K562 (cell line): ENCODE measurements around the gene CDC26. TPM values are rescaled to one million over a fixed set of nuclear protein-coding genes. Genes with fewer than 3 reads are reported as not detected.

Experiments
- ATAC-seq: fragments of 200-7000 bp; cut with Tn5 transposase; 3 replicates; pipeline ENCODE4 v1.9.1; 2020; ENCODE audit warnings: moderate library complexity
- BruUV-seq: library from RNA; stranded (reverse); fragments of 400-500 nt; replicated peaks from 2 replicates; lab custom pipeline; 2021; lab: Mats Ljungman, UMichigan
- CTCF ChIA-PET: fragments of 300-600 bp; formaldehyde crosslinking; extraction: SDS; loops from one replicate; lab custom pipeline; 2021; ENCODE audit warnings: low intra/inter-chr PET ratio; lab: Yijun Ruan, JAX
- POLR2A ChIA-PET: fragments of 300-600, 350-650 bp; sonication (Branson Sonifier 250); formaldehyde crosslinking; extraction: SDS; loops from one replicate; lab custom pipeline; 2021; ENCODE audit warnings: antibody characterized with exemption, inconsistent platforms; lab: Yijun Ruan, JAX
- DNase-seq, 4 experiments: peaks; one replicate each; pipeline versions ENCODE4 v3.0.0 to v3.0.0-alpha.2; 2011 to 2018; ENCODE audit warnings: low spot score in 3 of 4, mixed read lengths in 3 of 4; ENCODE audit errors: extremely low read depth in 1 of 4
- FAIRE-seq: peaks from 2 replicates; lab custom pipeline; 2011; peaks lifted over from hg19 to GRCh38; lab: Jason Lieb, UNC
- H2AFZ ChIP-seq: 2 replicates; pipeline ENCODE4 v1.6.0; 2011; ENCODE audit warnings: low read depth, low read length, control low read depth, inconsistent platforms
- H3K27ac ChIP-seq: fragments of 200-600 bp; 3 replicates; pipeline ENCODE4 v1.8.0; 2011; ENCODE audit warnings: low read depth, mild to moderate bottlenecking, control low read depth, inconsistent platforms, low read length, moderate library complexity, mixed read lengths; ENCODE audit errors: extremely low read depth
- H3K27me3 ChIP-seq, 2 experiments: fragments of 300-600 bp in 1 of 2; 2 replicates in 1 of 2; 3 replicates in 1 of 2; pipeline versions ENCODE4 v1.6.0 to v1.8.0; 2011; ENCODE audit warnings: inconsistent platforms in 2 of 2, low read length in 2 of 2, mild to moderate bottlenecking in 1 of 2, mixed read lengths in 1 of 2, moderate library complexity in 1 of 2; ENCODE audit not compliant: control insufficient read depth in 2 of 2, insufficient read depth in 2 of 2
- H3K36me3 ChIP-seq: fragments of 300-600 bp; 3 replicates; pipeline ENCODE4 v1.8.0; 2011; ENCODE audit warnings: mild to moderate bottlenecking, low read length, inconsistent platforms; ENCODE audit not compliant: control insufficient read depth, insufficient read depth
- H3K4me1 ChIP-seq, 2 experiments: fragments of 200-600 bp in 1 of 2; replicated peaks in 1 of 2; 2 replicates in 1 of 2; 3 replicates in 1 of 2; pipeline versions ENCODE4 v1.5.1 to v1.8.0; 2011; ENCODE audit warnings: inconsistent platforms in 2 of 2, low read length in 2 of 2, mild to moderate bottlenecking in 1 of 2, mixed read lengths in 1 of 2, moderate library complexity in 1 of 2; ENCODE audit not compliant: control insufficient read depth in 2 of 2, insufficient read depth in 2 of 2
- H3K4me2 ChIP-seq: 2 replicates; pipeline ENCODE4 v1.6.1; 2011; ENCODE audit warnings: low read length, control low read depth, inconsistent platforms, mixed read lengths; ENCODE audit not compliant: insufficient read depth
- H3K4me3 ChIP-seq: fragments of 200-600 bp; sonication (generic), shearing (Covaris generic); 2 replicates; pipeline ENCODE4 v1.5.1; 2016; ENCODE audit warnings: control low read depth, inconsistent platforms
- H3K79me2 ChIP-seq: fragments of 200-600 bp; 3 replicates; pipeline ENCODE4 v1.8.0; 2011; ENCODE audit warnings: low read length, inconsistent platforms; ENCODE audit not compliant: control insufficient read depth, insufficient read depth
- H3K9ac ChIP-seq, 2 experiments: 2 replicates each; pipeline versions ENCODE4 v1.6.0 to v1.6.1; 2011; ENCODE audit warnings: low read depth in 2 of 2, low read length in 2 of 2, control low read depth in 1 of 2, inconsistent platforms in 1 of 2, mild to moderate bottlenecking in 1 of 2, mixed read lengths in 1 of 2; ENCODE audit not compliant: insufficient read depth in 1 of 2
- H3K9me1 ChIP-seq: one replicate; pipeline ENCODE4 v1.6.0; 2011; ENCODE audit warnings: inconsistent platforms, mild to moderate bottlenecking, low read length, moderate library complexity; ENCODE audit not compliant: control insufficient read depth, insufficient read depth
- H3K9me3 ChIP-seq: replicated peaks from 2 replicates; pipeline ENCODE4 v1.5.1; 2011; ENCODE audit warnings: low read depth, low read length, inconsistent platforms; ENCODE audit not compliant: control insufficient read depth, insufficient read depth
- H4K20me1 ChIP-seq: replicated peaks from 2 replicates; pipeline ENCODE4 v1.6.1; 2011; ENCODE audit warnings: low read length, inconsistent platforms, mixed read lengths; ENCODE audit not compliant: control insufficient read depth, insufficient read depth
- ETS2 ChIP-seq: IDR thresholded peaks from 2 replicates; pipeline ENCODE4 v1.6.1; 2016; ENCODE audit warnings: borderline replicate concordance, missing genetic modification characterization, mild to moderate bottlenecking, moderate library complexity, missing compliant biosample characterization; ENCODE audit not compliant: poor library complexity, severe bottlenecking
- MYNN ChIP-seq, 2 experiments: sonication (generic); formaldehyde crosslinking in 1 of 2; IDR thresholded peaks; 2 replicates each; pipeline versions ENCODE4 v1.5.0 to v1.6.1; 2016 to 2020; ENCODE audit warnings: antibody characterized with exemption in 1 of 2, missing genetic modification reagents in 1 of 2
- ZNF12 ChIP-seq: sonication (generic); formaldehyde crosslinking; IDR thresholded peaks from 2 replicates; pipeline ENCODE4 v1.4.0; 2020; ENCODE audit warnings: mild to moderate bottlenecking, missing genetic modification reagents
- ZNF551 ChIP-seq: fragments of 250-450 bp; sonication (Bioruptor Pico); IDR thresholded peaks from 2 replicates; pipeline ENCODE4 v1.5.0; 2021; ENCODE audit warnings: mild to moderate bottlenecking, moderate library complexity
- WGBS: fragments of 100-300 bp; shearing (Covaris generic); methylation state at CpG from one replicate; pipeline ENCODE4 v1.1.6; 2016; ENCODE audit warnings: low coverage, mixed read lengths; ENCODE audit not compliant: insufficient coverage; ENCODE audit errors: missing lambda C conversion rate; 5-methylcytosine and 5-hydroxymethylcytosine counted together
- in situ Hi-C: fragments of 300-500 bp; cut with MboI; formaldehyde crosslinking; loops from 4 replicates; pipeline ENCODE4 v1.15.0; 2018; ENCODE audit warnings: inconsistent platforms, mixed read lengths
- intact Hi-C: fragments of 100-400 bp; cut with micrococcal nuclease; formaldehyde crosslinking; loops from 2 replicates; pipeline ENCODE4 v1.14.2; 2022
- polyA plus RNA-seq, 8 experiments: library from polyadenylated mRNA; depleted of rRNA in 4 of 8; stranded (reverse) in 5 of 8; unstranded in 3 of 8; fragments of >200 nt; fragmentation: Nextera tagmentation in 2 of 8; fragmentation: Illumina TruSeq in 1 of 8; extraction: Ambion mirVana in 2 of 8; extraction: Trizol in 1 of 8; gene quantifications; 2 replicates each; pipeline versions ENCODE4 v1.2.1 to v1.2.3, GENCODE V29; 2011 to 2014; ENCODE audit warnings: inconsistent platforms in 1 of 8, missing spikeins in 1 of 8
- total RNA-seq, 7 experiments: library from RNA; depleted of rRNA in 6 of 7; stranded (reverse); fragments of >200 nt in 6 of 7; fragmentation: Illumina TruSeq in 2 of 7; extraction: Trizol in 2 of 7; gene quantifications; 2 replicates each; pipeline versions ENCODE4 v1.2.1 to v1.2.3, GENCODE V29; 2011 to 2021; ENCODE audit warnings: low replicate concordance in 1 of 7
- TF ChIP-seq, protein P1 (sequence below): fragments of 450-650 bp; conservative IDR thresholded peaks from 2 replicates; pipeline ENCODE4 v1.6.1; 2016; ENCODE audit warnings: missing genetic modification characterization, low read depth, mild to moderate bottlenecking, missing compliant biosample characterization, moderate library complexity
- TF ChIP-seq, protein P2 (sequence below): sonication (generic); formaldehyde crosslinking; IDR thresholded peaks from 2 replicates; pipeline ENCODE4 v1.8.0; 2023; ENCODE audit warnings: missing genetic modification reagents, mild to moderate bottlenecking, borderline replicate concordance
- TF ChIP-seq, protein P3 (sequence below): fragments of 200-800 bp; sonication (Bioruptor generic); IDR thresholded peaks from 2 replicates; pipeline ENCODE4 v1.6.1; 2016; ENCODE audit warnings: missing genetic modification characterization, missing compliant biosample characterization

The CDC26 gene
- total and polyA plus RNA-seq, 9 of the 15 experiments (the other 6 are each of a cell fraction or from before 2014, with no cell fraction given) = 33.0 to 147 (median 60.0) TPM

DNA sequence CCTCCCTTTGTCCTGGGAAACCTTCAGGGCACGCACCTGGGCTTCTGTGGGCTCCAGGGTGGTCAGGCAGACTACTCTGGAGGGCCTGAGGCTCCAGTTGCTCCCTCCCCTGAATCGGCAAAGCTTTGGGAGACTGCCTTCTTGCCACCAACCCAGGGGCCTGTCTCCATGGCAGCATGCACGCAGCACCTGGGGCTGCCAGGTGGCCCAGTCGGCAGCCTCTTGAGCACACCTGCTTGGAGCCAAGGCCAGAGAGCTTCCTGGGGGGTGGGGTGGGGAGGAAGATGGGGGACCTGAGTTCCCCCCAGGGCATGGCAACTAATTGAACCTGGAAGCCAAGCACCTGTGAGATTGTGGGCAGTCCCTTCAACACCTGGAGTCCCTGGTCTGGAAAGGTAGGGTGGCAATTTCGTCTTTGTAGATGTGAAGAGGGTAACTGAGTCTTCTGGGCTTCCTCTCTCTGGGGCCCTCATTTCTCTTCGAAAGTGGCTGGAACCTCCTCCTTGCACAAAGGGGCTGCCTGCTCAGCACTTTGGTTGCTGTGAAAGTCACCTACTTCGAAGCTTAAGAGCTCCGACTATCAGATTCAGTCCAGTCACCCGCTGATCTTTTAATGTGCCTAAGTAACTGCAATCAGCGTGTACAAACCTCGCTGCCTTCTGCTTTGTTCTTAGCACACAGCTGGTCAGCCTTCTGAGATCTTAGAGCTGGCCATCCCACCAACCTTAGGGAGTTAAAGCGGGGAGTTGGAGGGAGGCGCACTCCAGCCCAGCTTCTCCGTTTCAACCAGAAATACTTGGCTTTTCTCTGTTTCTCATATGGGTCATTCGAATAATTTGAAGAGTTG lies 23.8 kb upstream of the CDC26 start:
- Histone ChIP-seq H3K9me1 (no peaks in the 10 kb centered on the region), H3K9ac (no peak overlapping the region), H3K79me2 (no peaks in the 10 kb centered on the region), H3K4me1 (peaks cover 19 to 21% of the 10 kb centered on the region in 2 experiments; a peak in 4 of 5 replicates), H4K20me1 (0 out of 2 replicates have a peak, but pooled peaks cover 3% of the 10 kb centered on the region), H3K27me3 (peaks cover 13 to 29% of the 10 kb centered on the region in 2 experiments), H2AFZ (peak overlapping the region; percentile 71), H3K9me3 (no peaks in the 10 kb centered on the region), H3K36me3 (no peaks in the 10 kb centered on the region), H3K4me2 (no peak overlapping the region), H3K4me3 (no peak overlapping the region), H3K27ac (no peak overlapping the region)
- ChIA-PET CTCF (no interaction called here), POLR2A (interaction anchor here (0.5 to 1.5 kb wide), 8 partner anchors 9 to 354 kb away, joined by 3 to 6 read pairs (median 3); partner anchors contain the start of genes C9orf43 and POLE3)
- 16% methylated on average over 14 of the region's 15 CpGs for WGBS
- BruUV-seq = no TSS peak
- DNase-seq = peak in 1 of 4 experiments; percentile 28
- no peak for FAIRE-seq
- in situ Hi-C loops = no loop called here
- ATAC-seq = peak; percentile 30
- intact Hi-C loops = no loop called here
- TF ChIP-seq, protein P1, sequence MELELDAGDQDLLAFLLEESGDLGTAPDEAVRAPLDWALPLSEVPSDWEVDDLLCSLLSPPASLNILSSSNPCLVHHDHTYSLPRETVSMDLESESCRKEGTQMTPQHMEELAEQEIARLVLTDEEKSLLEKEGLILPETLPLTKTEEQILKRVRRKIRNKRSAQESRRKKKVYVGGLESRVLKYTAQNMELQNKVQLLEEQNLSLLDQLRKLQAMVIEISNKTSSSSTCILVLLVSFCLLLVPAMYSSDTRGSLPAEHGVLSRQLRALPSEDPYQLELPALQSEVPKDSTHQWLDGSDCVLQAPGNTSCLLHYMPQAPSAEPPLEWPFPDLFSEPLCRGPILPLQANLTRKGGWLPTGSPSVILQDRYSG = no peak
- TF ChIP-seq, protein P2, sequence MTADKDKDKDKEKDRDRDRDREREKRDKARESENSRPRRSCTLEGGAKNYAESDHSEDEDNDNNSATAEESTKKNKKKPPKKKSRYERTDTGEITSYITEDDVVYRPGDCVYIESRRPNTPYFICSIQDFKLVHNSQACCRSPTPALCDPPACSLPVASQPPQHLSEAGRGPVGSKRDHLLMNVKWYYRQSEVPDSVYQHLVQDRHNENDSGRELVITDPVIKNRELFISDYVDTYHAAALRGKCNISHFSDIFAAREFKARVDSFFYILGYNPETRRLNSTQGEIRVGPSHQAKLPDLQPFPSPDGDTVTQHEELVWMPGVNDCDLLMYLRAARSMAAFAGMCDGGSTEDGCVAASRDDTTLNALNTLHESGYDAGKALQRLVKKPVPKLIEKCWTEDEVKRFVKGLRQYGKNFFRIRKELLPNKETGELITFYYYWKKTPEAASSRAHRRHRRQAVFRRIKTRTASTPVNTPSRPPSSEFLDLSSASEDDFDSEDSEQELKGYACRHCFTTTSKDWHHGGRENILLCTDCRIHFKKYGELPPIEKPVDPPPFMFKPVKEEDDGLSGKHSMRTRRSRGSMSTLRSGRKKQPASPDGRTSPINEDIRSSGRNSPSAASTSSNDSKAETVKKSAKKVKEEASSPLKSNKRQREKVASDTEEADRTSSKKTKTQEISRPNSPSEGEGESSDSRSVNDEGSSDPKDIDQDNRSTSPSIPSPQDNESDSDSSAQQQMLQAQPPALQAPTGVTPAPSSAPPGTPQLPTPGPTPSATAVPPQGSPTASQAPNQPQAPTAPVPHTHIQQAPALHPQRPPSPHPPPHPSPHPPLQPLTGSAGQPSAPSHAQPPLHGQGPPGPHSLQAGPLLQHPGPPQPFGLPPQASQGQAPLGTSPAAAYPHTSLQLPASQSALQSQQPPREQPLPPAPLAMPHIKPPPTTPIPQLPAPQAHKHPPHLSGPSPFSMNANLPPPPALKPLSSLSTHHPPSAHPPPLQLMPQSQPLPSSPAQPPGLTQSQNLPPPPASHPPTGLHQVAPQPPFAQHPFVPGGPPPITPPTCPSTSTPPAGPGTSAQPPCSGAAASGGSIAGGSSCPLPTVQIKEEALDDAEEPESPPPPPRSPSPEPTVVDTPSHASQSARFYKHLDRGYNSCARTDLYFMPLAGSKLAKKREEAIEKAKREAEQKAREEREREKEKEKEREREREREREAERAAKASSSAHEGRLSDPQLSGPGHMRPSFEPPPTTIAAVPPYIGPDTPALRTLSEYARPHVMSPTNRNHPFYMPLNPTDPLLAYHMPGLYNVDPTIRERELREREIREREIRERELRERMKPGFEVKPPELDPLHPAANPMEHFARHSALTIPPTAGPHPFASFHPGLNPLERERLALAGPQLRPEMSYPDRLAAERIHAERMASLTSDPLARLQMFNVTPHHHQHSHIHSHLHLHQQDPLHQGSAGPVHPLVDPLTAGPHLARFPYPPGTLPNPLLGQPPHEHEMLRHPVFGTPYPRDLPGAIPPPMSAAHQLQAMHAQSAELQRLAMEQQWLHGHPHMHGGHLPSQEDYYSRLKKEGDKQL = no peak
- TF ChIP-seq ZNF12 (CRISPR knock-in tag) (no peak), ZNF551 (no peak), ETS2 (tag) (no peak), MYNN (IDR thresholded peaks at IDR 0.05) (no peak), MYNN (CRISPR knock-in tag; IDR thresholded peaks at IDR 0.05) (no peak)
- TF ChIP-seq, protein P3, sequence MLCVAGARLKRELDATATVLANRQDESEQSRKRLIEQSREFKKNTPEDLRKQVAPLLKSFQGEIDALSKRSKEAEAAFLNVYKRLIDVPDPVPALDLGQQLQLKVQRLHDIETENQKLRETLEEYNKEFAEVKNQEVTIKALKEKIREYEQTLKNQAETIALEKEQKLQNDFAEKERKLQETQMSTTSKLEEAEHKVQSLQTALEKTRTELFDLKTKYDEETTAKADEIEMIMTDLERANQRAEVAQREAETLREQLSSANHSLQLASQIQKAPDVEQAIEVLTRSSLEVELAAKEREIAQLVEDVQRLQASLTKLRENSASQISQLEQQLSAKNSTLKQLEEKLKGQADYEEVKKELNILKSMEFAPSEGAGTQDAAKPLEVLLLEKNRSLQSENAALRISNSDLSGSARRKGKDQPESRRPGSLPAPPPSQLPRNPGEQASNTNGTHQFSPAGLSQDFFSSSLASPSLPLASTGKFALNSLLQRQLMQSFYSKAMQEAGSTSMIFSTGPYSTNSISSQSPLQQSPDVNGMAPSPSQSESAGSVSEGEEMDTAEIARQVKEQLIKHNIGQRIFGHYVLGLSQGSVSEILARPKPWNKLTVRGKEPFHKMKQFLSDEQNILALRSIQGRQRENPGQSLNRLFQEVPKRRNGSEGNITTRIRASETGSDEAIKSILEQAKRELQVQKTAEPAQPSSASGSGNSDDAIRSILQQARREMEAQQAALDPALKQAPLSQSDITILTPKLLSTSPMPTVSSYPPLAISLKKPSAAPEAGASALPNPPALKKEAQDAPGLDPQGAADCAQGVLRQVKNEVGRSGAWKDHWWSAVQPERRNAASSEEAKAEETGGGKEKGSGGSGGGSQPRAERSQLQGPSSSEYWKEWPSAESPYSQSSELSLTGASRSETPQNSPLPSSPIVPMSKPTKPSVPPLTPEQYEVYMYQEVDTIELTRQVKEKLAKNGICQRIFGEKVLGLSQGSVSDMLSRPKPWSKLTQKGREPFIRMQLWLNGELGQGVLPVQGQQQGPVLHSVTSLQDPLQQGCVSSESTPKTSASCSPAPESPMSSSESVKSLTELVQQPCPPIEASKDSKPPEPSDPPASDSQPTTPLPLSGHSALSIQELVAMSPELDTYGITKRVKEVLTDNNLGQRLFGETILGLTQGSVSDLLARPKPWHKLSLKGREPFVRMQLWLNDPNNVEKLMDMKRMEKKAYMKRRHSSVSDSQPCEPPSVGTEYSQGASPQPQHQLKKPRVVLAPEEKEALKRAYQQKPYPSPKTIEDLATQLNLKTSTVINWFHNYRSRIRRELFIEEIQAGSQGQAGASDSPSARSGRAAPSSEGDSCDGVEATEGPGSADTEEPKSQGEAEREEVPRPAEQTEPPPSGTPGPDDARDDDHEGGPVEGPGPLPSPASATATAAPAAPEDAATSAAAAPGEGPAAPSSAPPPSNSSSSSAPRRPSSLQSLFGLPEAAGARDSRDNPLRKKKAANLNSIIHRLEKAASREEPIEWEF (CRISPR knock-in tag) = no peak
